NB4 (cell line): ENCODE data around the gene NOL9.

Experiments
- DNase-seq: peaks from one replicate; pipeline ENCODE4 v3.0.0; 2010; ENCODE audit warnings: low read depth
- H3K4me3 ChIP-seq: one replicate; pipeline ENCODE4 v1.5.1; 2011; ENCODE audit warnings: mild to moderate bottlenecking, low read depth, low read length, moderate library complexity
- CTCF ChIP-seq: IDR thresholded peaks from one replicate; pipeline ENCODE4 v1.5.1; 2012; ENCODE audit warnings: low read depth, low read length
- MAX ChIP-seq: IDR thresholded peaks from 2 replicates; pipeline ENCODE4 v1.6.1; 2011; ENCODE audit warnings: low read depth, low read length
- MYC ChIP-seq: IDR thresholded peaks from 2 replicates; pipeline ENCODE4 v1.6.1; 2011; ENCODE audit warnings: low read depth, low read length
- POLR2A ChIP-seq: IDR thresholded peaks from 2 replicates; pipeline ENCODE4 v1.6.1; 2011; ENCODE audit warnings: mild to moderate bottlenecking; ENCODE audit not compliant: insufficient read length; ENCODE audit errors: extremely low read depth

NOL9 gene

GRCh38 chr1:6500544-6501278, 53.6 kb downstream of the NOL9 start:
- no peak for DNase-seq
- TF ChIP-seq CTCF (no peak), MAX (no peak), MYC (no peak), POLR2A (no peak)
- no peak overlapping the region for H3K4me3 ChIP-seq

- TF ChIP-seq CTCF = no peak
- TF ChIP-seq MAX = no peak
- no peak for TF ChIP-seq POLR2A
- TF ChIP-seq MYC = no peak
- no peak overlapping the region for H3K4me3 ChIP-seq
These were observed 55.0 kb downstream of the NOL9 start for GRCh38 chr1:6499296-6499695.

GRCh38 chr1:6498576-6499111, 55.7 kb downstream of the NOL9 start:
- peak; percentile 35 for DNase-seq
- no peak for TF ChIP-seq MAX
- no peak for TF ChIP-seq MYC
- TF ChIP-seq CTCF = no peak
- no peak for TF ChIP-seq POLR2A
- no peak overlapping the region for H3K4me3 ChIP-seq

More at GRCh38 chr1:6499296-6499695, 55.0 kb downstream of the NOL9 start:
- DNase-seq = peak; percentile 66

GRCh38 chr1:6497867-6498575, 56.3 kb downstream of the NOL9 start:
- no peak for TF ChIP-seq POLR2A
- peak overlapping the region; percentile 54 for H3K4me3 ChIP-seq
- DNase-seq = no peak

GRCh38 chr1:6497215-6497866, 57.0 kb downstream of the NOL9 start:
- peak overlapping the region; percentile 54 for H3K4me3 ChIP-seq
- peak; percentile 71 for DNase-seq
- peak; percentile 53; the same call in 1 of the 2 replicates for TF ChIP-seq MYC
- TF ChIP-seq POLR2A = peak; percentile 19
- no peak for TF ChIP-seq CTCF
- peak; percentile 39; the same call in 1 of the 2 replicates for TF ChIP-seq MAX

GRCh38 chr1:6496890-6497214, 57.5 kb downstream of the NOL9 start:
- peak overlapping the region; percentile 44 for H3K4me3 ChIP-seq
- DNase-seq = no peak
- no peak for TF ChIP-seq MYC
- no peak for TF ChIP-seq POLR2A
- TF ChIP-seq MAX = no peak
- TF ChIP-seq CTCF = no peak
